GM13976 (cell line): ENCODE results near the gene STBD1.

Experiments used
- DNase-seq: peaks from one replicate; pipeline ENCODE4 v3.0.0; 2012; ENCODE audit warnings: low spot score
- CTCF ChIP-seq: IDR thresholded peaks from 2 replicates; pipeline ENCODE4 v1.5.1; 2012; ENCODE audit warnings: borderline replicate concordance, mild to moderate bottlenecking; ENCODE audit not compliant: insufficient read depth; ENCODE audit errors: extremely low read depth, missing control alignments, control extremely low read depth
- in situ Hi-C: fragments of 300-500 bp; cut with MboI; formaldehyde crosslinking; loops from one replicate; pipeline ENCODE4 v1.12.0; 2022; ENCODE audit warnings: low sequenced_read_pairs, mixed read lengths, inconsistent platforms; ENCODE audit not compliant: unreplicated experiment

STBD1 gene

GRCh38 chr4:76307660-76308014, 1.1 kb downstream of the STBD1 start:
- no peak for DNase-seq
- in situ Hi-C loops, result no loop called here
- TF ChIP-seq CTCF, result no peak

- DNase-seq, result no peak
- in situ Hi-C loops, result no loop called here
- TF ChIP-seq CTCF, result no peak
Observed at GRCh38 chr4:76308548-76308947, 2.0 kb downstream of the STBD1 start.

DNA sequence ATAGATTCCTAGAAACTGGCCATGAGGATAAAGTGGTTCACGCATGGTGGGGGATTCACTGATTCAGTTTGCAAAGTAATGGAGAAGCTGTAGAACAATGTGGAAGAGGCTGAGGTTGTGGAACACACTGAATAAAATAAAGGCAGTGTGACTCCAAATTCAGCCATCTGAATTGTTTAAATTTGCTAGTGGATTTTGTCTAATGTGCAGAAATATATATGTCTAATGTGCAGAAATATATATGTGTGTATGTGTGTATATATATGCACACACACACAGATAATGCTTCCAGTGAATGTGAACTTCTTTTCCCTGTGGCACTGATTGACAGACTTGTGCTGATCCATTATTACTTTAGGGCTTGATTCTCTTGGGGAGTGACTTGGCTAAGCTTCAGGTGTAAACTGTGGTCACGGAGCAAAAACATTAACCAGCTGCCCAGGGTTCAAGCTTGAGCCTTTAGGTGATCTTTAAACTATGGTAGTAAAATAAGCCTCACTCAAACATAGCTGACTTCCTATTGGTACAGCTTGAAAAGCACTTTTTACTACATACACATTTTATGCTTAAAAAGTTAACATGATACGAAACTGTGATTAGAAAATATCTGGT, 3.5 kb downstream of the STBD1 start:
- DNase-seq, result no peak
- no peak for TF ChIP-seq CTCF
- in situ Hi-C loops, result no loop called here

DNA sequence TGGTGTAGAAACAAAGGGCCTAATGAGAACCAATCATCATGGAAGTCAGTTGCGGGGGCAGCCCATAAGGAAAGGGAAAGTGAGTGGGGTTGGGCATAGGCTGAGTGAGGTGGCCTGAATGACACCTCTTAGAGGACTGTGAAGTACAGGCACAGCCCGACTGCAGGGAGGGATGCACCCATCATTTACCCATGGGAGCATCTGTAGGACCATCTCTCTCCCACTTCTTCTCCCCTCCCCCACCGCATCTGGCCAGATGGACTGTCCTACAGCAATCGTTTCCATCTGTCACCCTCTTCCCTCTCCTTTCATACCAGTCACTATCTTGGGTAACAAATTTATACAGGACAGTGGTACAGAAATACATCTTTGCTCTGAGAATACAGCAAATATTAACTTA, 4.2 kb downstream of the STBD1 start:
- DNase-seq, result no peak

GRCh38 chr4:76311896-76312331, 5.4 kb downstream of the STBD1 start:
- in situ Hi-C loops, result no loop called here
- no peak for DNase-seq
- no peak for TF ChIP-seq CTCF

More for the DNA sequence above, 4.2 kb downstream of the STBD1 start:
- TF ChIP-seq CTCF, result no peak
- in situ Hi-C loops, result no loop called here

DNA sequence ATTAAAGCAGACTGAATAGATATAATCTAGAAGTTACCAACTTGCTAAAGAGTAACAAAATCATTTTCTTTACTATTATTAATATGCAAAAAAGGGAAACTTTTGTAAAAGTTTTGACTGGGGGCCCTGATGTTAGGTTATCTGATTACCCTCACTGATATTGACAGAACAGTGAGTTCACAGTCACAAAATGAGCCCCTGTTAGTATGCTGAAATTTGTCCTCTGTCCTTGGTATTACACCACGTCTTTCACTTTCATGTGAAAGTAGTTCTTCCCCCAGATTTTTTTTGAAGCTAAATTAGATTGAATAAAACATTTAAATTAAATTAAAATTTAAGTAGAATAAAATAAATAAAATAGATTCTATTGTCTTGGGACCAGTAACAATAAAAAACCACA, 5.9 kb downstream of the STBD1 start:
- in situ Hi-C loops, result no loop called here
- DNase-seq, result no peak
- TF ChIP-seq CTCF, result no peak

DNA sequence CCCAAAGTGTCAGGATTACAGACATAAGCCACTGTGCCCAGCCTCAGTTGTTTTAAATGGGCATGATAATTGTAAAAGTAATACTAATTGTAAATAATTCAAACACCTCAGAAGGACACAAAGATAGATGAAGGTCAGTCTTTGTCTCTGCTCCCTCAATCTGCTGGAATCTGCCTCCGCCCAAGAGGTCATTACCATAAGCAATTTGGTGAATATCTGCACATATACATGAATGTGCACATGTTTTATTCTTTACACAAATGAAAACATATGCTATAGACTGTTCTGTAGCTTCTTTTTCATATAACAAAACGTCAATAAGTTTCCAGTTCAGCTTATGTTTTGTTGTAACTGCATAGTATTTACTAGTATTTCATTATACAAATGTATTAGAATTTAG, 7.0 kb downstream of the STBD1 start:
- no peak for DNase-seq
- in situ Hi-C loops, result no loop called here
- no peak for TF ChIP-seq CTCF
